A549 (cell line): ENCODE results near the gene SGCD.

Source experiments
- BHLHE40 ChIP-seq: IDR thresholded peaks from 2 replicates; pipeline ENCODE4 v1.6.1; 2012; ENCODE audit warnings: low read depth, low read length, inconsistent platforms
- CEBPB ChIP-seq, 2 experiments: fragments of >200 bp in 1 of 2; sonication (Bioruptor Twin) in 1 of 2; formaldehyde crosslinking in 1 of 2; IDR thresholded peaks; 2 replicates each; pipeline ENCODE4 v1.6.1; 2012 to 2016
- CHD4 ChIP-seq: fragments of 200-600 bp; sonication (generic); IDR thresholded peaks from 2 replicates; pipeline ENCODE4 v1.6.1; 2016; ENCODE audit warnings: antibody characterized with exemption, mild to moderate bottlenecking, borderline replicate concordance
- CTCF ChIP-seq: fragments of >200 bp; sonication (Bioruptor Twin); formaldehyde crosslinking; IDR thresholded peaks from 3 replicates; pipeline ENCODE4 v1.5.1; 2016
- ELK1 ChIP-seq: fragments of 150-350 bp; IDR thresholded peaks from 2 replicates; pipeline ENCODE4 v1.6.1; 2014; ENCODE audit warnings: low read depth, mild to moderate bottlenecking, low read length
- EP300 ChIP-seq, 2 experiments: fragments of >200 bp; sonication (Bioruptor Twin); formaldehyde crosslinking; IDR thresholded peaks; 2 replicates in 1 of 2; 3 replicates in 1 of 2; pipeline ENCODE4 v1.6.1; 2016 to 2017
- MAFK ChIP-seq: fragments of 450-650 bp; IDR thresholded peaks from 2 replicates; pipeline ENCODE4 v1.6.1; 2014; ENCODE audit not compliant: partially characterized antibody
- MAX ChIP-seq: IDR thresholded peaks from 2 replicates; pipeline ENCODE4 v1.6.1; 2012
- POLR2A ChIP-seq: IDR thresholded peaks from 2 replicates; pipeline ENCODE4 v1.6.1; 2012; ENCODE audit warnings: mild to moderate bottlenecking, low read length
- POLR2AphosphoS2 ChIP-seq: conservative IDR thresholded peaks from 2 replicates; pipeline ENCODE4 v1.6.1; 2012; ENCODE audit warnings: low read length, improper control_type of control experiment, inconsistent platforms
- RCOR1 ChIP-seq: fragments of 150-350 bp; IDR thresholded peaks from 2 replicates; pipeline ENCODE4 v1.6.1; 2014; ENCODE audit warnings: antibody characterized with exemption, low read length, low read depth
- RFX5 ChIP-seq: fragments of 450-650 bp; IDR thresholded peaks from 2 replicates; pipeline ENCODE4 v1.7.1; 2014; ENCODE audit warnings: antibody characterized with exemption, mild to moderate bottlenecking, moderate library complexity
- SMC3 ChIP-seq: fragments of >200 bp; sonication (Bioruptor Twin); formaldehyde crosslinking; IDR thresholded peaks from 3 replicates; pipeline ENCODE4 v1.6.1; 2018; ENCODE audit warnings: inconsistent platforms
- ZC3H11A ChIP-seq: fragments of 450-650 bp; IDR thresholded peaks from 2 replicates; pipeline ENCODE4 v1.6.1; 2014; ENCODE audit warnings: antibody characterized with exemption, mild to moderate bottlenecking

GRCh38 chr5:156598964-156599363, 272.0 kb downstream of the SGCD start:
- TF ChIP-seq POLR2A, result no peak
- TF ChIP-seq RFX5, result no peak
- TF ChIP-seq EP300 (IDR thresholded peaks at IDR 0.05), result no peak
- no peak for TF ChIP-seq CTCF
- TF ChIP-seq RCOR1, result no peak
- no peak for TF ChIP-seq MAFK
- no peak for TF ChIP-seq MAX
- TF ChIP-seq POLR2AphosphoS2, result no peak
- TF ChIP-seq SMC3, result no peak
- TF ChIP-seq ELK1, result no peak
- TF ChIP-seq BHLHE40, result no peak
- no peak for TF ChIP-seq CEBPB (IDR thresholded peaks at IDR 0.05)
- TF ChIP-seq CHD4, result no peak
- TF ChIP-seq ZC3H11A, result no peak
